Transverse colon (tissue), 4 donors: ENCODE data around the gene CDHR3.

Experiments
- CTCF ChIP-seq, 5 experiments: fragments of 200-600 bp in 3 of 5; fragments of 450-650 bp in 2 of 5; sonication (generic) in 3 of 5; IDR thresholded peaks; 1 replicate in 2 of 5; 2 replicates in 3 of 5; pipeline ENCODE4 v1.5.1; 2016 to 2017; ENCODE audit warnings: antibody characterized with exemption in 5 of 5, inconsistent platforms in 3 of 5, mild to moderate bottlenecking in 2 of 5, moderate library complexity in 1 of 5
- EP300 ChIP-seq: sonication (generic); formaldehyde crosslinking; IDR thresholded peaks from one replicate; pipeline ENCODE4 v1.6.1; 2017; ENCODE audit warnings: antibody characterized with exemption, low read depth
- POLR2A ChIP-seq: fragments of 450-650 bp; IDR thresholded peaks from one replicate; pipeline ENCODE4 v1.6.1; 2016; ENCODE audit warnings: antibody characterized with exemption, mild to moderate bottlenecking, moderate library complexity
- POLR2AphosphoS5 ChIP-seq, 3 donors: sonication (generic); formaldehyde crosslinking; IDR thresholded peaks; one replicate each; pipeline ENCODE4 v1.6.1; 2016; ENCODE audit warnings: antibody characterized with exemption in 3 of 3

DNA sequence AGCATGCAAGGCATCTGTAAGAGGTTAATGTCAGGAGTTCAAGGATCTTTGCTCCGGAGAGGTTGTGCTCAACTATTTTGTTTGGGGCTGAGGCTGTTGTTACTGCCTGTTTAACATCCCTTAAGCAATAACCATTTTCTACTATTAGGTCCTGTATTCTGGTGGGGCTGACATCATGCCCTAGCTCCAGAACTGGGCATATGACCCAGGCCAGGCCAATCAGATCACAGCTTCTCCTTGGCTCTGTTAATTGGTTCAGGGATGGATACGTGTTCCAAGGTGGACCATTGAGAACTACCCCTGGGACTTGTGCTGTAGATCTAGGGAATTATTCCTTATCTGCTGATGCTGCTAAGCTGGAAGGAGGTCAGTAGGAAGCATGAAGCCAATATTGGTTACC, 82.1 kb downstream of the CDHR3 start:
- TF ChIP-seq CTCF (IDR thresholded peaks at IDR 0.05) (no peak), POLR2A (no peak), POLR2AphosphoS5 (IDR thresholded peaks at IDR 0.05) (no peak), EP300 (no peak)
